Testis (tissue), 2 donors: ENCODE data around the gene SCPEP1.

Experiments
- POLR2A ChIP-seq: fragments of 450-650 bp; IDR thresholded peaks from one replicate; pipeline ENCODE4 v1.6.1; 2017; ENCODE audit warnings: antibody characterized with exemption, mild to moderate bottlenecking, moderate library complexity
- TF ChIP-seq, protein P1 (sequence below), 3 experiments: fragments of 450-650 bp in 2 of 3; fragments of 200-600 bp in 1 of 3; sonication (generic) in 1 of 3; IDR thresholded peaks; one replicate each; pipeline ENCODE4 v1.5.1; 2016 to 2019; ENCODE audit warnings: antibody characterized with exemption in 3 of 3, mild to moderate bottlenecking in 2 of 3, moderate library complexity in 1 of 3

GRCh38 chr17:56987283-56987834 lies 9.4 kb downstream of the SCPEP1 start:
- TF ChIP-seq, protein P1, sequence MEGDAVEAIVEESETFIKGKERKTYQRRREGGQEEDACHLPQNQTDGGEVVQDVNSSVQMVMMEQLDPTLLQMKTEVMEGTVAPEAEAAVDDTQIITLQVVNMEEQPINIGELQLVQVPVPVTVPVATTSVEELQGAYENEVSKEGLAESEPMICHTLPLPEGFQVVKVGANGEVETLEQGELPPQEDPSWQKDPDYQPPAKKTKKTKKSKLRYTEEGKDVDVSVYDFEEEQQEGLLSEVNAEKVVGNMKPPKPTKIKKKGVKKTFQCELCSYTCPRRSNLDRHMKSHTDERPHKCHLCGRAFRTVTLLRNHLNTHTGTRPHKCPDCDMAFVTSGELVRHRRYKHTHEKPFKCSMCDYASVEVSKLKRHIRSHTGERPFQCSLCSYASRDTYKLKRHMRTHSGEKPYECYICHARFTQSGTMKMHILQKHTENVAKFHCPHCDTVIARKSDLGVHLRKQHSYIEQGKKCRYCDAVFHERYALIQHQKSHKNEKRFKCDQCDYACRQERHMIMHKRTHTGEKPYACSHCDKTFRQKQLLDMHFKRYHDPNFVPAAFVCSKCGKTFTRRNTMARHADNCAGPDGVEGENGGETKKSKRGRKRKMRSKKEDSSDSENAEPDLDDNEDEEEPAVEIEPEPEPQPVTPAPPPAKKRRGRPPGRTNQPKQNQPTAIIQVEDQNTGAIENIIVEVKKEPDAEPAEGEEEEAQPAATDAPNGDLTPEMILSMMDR (IDR thresholded peaks at IDR 0.05) = no peak
- TF ChIP-seq POLR2A = no peak
